HepG2 (cell line): ENCODE results near the gene MTHFR. TPM values are rescaled to one million over a fixed set of nuclear protein-coding genes. Genes with fewer than 3 reads are reported as not detected.

Experiments
- BATF2 ChIP-seq: sonication (generic); formaldehyde crosslinking; IDR thresholded peaks from 2 replicates; pipeline ENCODE4 v1.8.0; 2022; ENCODE audit warnings: mild to moderate bottlenecking, missing genetic modification reagents, moderate library complexity
- CBX5 ChIP-seq: sonication (generic); formaldehyde crosslinking; IDR thresholded peaks from 2 replicates; pipeline ENCODE4 v1.4.0; 2020; ENCODE audit warnings: missing genetic modification reagents, borderline replicate concordance
- DPF2 ChIP-seq: sonication (generic); formaldehyde crosslinking; IDR thresholded peaks from 2 replicates; pipeline ENCODE4 v1.4.0; 2020; ENCODE audit warnings: mild to moderate bottlenecking, low read depth, missing genetic modification reagents, borderline replicate concordance
- FOSL1 ChIP-seq: sonication (generic); formaldehyde crosslinking; IDR thresholded peaks from 2 replicates; pipeline ENCODE4 v1.9.0; 2021; ENCODE audit warnings: missing genetic modification reagents, borderline replicate concordance
- FOXK2 ChIP-seq: fragments of 450-650 bp; IDR thresholded peaks from 2 replicates; pipeline ENCODE4 v1.6.1; 2016
- HMG20A ChIP-seq: IDR thresholded peaks from 2 replicates; pipeline ENCODE4 v1.6.1; 2016; ENCODE audit warnings: borderline replicate concordance
- MBNL3 ChIP-seq: fragments of 250-450 bp; sonication (Bioruptor Pico); conservative IDR thresholded peaks from 2 replicates; pipeline ENCODE4 v1.8.0; 2022; ENCODE audit warnings: mild to moderate bottlenecking, inconsistent platforms
- PHF20 ChIP-seq: sonication (generic); formaldehyde crosslinking; IDR thresholded peaks from 2 replicates; pipeline ENCODE4 v1.5.0; 2020; ENCODE audit warnings: mild to moderate bottlenecking, missing genetic modification reagents
- SALL1 ChIP-seq: sonication (generic); formaldehyde crosslinking; IDR thresholded peaks from 2 replicates; pipeline ENCODE4 v1.8.0; 2022; ENCODE audit warnings: mild to moderate bottlenecking, missing genetic modification reagents
- SMAD3 ChIP-seq: sonication (generic); formaldehyde crosslinking; IDR thresholded peaks from 2 replicates; pipeline ENCODE4 v1.4.0; 2020; ENCODE audit warnings: missing genetic modification reagents
- STAT6 ChIP-seq: sonication (generic); formaldehyde crosslinking; IDR thresholded peaks from 2 replicates; pipeline ENCODE4 v1.4.0; 2020; ENCODE audit warnings: missing genetic modification reagents, mild to moderate bottlenecking, borderline replicate concordance
- ZFP90 ChIP-seq: sonication (generic); formaldehyde crosslinking; IDR thresholded peaks from 2 replicates; pipeline ENCODE4 v1.8.0; 2022; ENCODE audit warnings: missing genetic modification reagents, mild to moderate bottlenecking, inconsistent platforms, borderline replicate concordance
- ZMYM3 ChIP-seq: sonication (generic); formaldehyde crosslinking; IDR thresholded peaks from 2 replicates; pipeline ENCODE4 v1.5.1; 2020; ENCODE audit warnings: mild to moderate bottlenecking, missing genetic modification reagents
- ZNF292 ChIP-seq: sonication (generic); formaldehyde crosslinking; IDR thresholded peaks from 2 replicates; pipeline ENCODE4 v1.8.1; 2022; ENCODE audit warnings: mild to moderate bottlenecking, low read depth, missing genetic modification reagents, borderline replicate concordance
- ZNF354B ChIP-seq: sonication (generic); formaldehyde crosslinking; IDR thresholded peaks from 2 replicates; pipeline ENCODE4 v1.8.0; 2022; ENCODE audit warnings: mild to moderate bottlenecking, missing genetic modification reagents
- ZNF615 ChIP-seq: sonication (generic); formaldehyde crosslinking; IDR thresholded peaks from 2 replicates; pipeline ENCODE4 v1.5.0; 2020; ENCODE audit warnings: mild to moderate bottlenecking, missing genetic modification reagents, borderline replicate concordance
- ZNF670 ChIP-seq: sonication (generic); formaldehyde crosslinking; IDR thresholded peaks from 2 replicates; pipeline ENCODE4 v1.8.0; 2022; ENCODE audit warnings: mild to moderate bottlenecking, missing genetic modification reagents, borderline replicate concordance
- ZNF749 ChIP-seq: sonication (generic); formaldehyde crosslinking; IDR thresholded peaks from 2 replicates; pipeline ENCODE4 v1.8.0; 2022; ENCODE audit warnings: mild to moderate bottlenecking, missing genetic modification reagents, moderate library complexity, borderline replicate concordance
- polyA plus RNA-seq, 8 experiments: library from polyadenylated mRNA; depleted of rRNA in 3 of 8; stranded (reverse) in 7 of 8; unstranded in 1 of 8; fragments of >200 nt; fragmentation: Illumina TruSeq in 4 of 8; extraction: Trizol in 4 of 8; gene quantifications; 2 replicates each; pipeline versions ENCODE4 v1.2.1 to v1.2.3, GENCODE V29; 2011 to 2016; ENCODE audit warnings: low read depth in 4 of 8, missing spikeins in 1 of 8, mixed read lengths in 1 of 8; ENCODE audit not compliant: insufficient read depth in 1 of 8
- total RNA-seq, 5 experiments: library from RNA; depleted of rRNA; stranded (reverse); fragments of >200 nt; fragmentation: Illumina TruSeq; extraction: Trizol; gene quantifications; 2 replicates each; pipeline ENCODE4 v1.2.3, GENCODE V29; 2016; ENCODE audit warnings: low read depth in 1 of 5
- TF ChIP-seq, protein P1 (sequence below): sonication (generic); formaldehyde crosslinking; IDR thresholded peaks from 2 replicates; pipeline ENCODE4 v1.8.1; 2022; ENCODE audit warnings: mild to moderate bottlenecking, missing genetic modification reagents
- TF ChIP-seq, protein P2 (sequence below): sonication (generic); formaldehyde crosslinking; IDR thresholded peaks from 2 replicates; pipeline ENCODE4 v1.4.0; 2020; ENCODE audit warnings: missing genetic modification reagents
- TF ChIP-seq, protein P3 (sequence below): sonication (generic); formaldehyde crosslinking; IDR thresholded peaks from 2 replicates; pipeline ENCODE4 v1.8.1; 2023; ENCODE audit warnings: mild to moderate bottlenecking, moderate library complexity, missing genetic modification reagents

The MTHFR gene
- total and polyA plus RNA-seq, 2 of the 13 experiments (the other 11 are each of a cell fraction or from before 2014, with no cell fraction given): 3.8 to 8.2 TPM

GRCh38 chr1:11842154-11843041, 36.6 kb upstream of the MTHFR start (continued):
- TF ChIP-seq, protein P1, sequence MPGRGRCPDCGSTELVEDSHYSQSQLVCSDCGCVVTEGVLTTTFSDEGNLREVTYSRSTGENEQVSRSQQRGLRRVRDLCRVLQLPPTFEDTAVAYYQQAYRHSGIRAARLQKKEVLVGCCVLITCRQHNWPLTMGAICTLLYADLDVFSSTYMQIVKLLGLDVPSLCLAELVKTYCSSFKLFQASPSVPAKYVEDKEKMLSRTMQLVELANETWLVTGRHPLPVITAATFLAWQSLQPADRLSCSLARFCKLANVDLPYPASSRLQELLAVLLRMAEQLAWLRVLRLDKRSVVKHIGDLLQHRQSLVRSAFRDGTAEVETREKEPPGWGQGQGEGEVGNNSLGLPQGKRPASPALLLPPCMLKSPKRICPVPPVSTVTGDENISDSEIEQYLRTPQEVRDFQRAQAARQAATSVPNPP (CRISPR knock-in tag): no peak
- TF ChIP-seq DPF2 (peak; percentile 96), ZFP90 (CRISPR knock-in tag) (peak; percentile 79), ZNF354B (no peak), ZNF749 (CRISPR knock-in tag) (no peak), FOSL1 (no peak), ZNF670 (CRISPR knock-in tag) (peak; percentile 57; the same call in 1 of the 2 replicates), CBX5 (CRISPR knock-in tag) (peak; percentile 67; the same call in 1 of the 2 replicates), ZMYM3 (CRISPR knock-in tag) (peak; percentile 42; the same call in 1 of the 2 replicates), FOXK2 (no peak), SMAD3 (CRISPR knock-in tag) (peak; percentile 48), SALL1 (peak; percentile 98), ZNF615 (CRISPR knock-in tag) (no peak), PHF20 (CRISPR knock-in tag) (0 out of 2 replicates have a peak, but pooled peaks have one; percentile 34), MBNL3 (no peak), HMG20A (CRISPR knock-in tag) (peak; percentile 87), STAT6 (CRISPR knock-in tag) (peak; percentile 89; the same call in 1 of the 2 replicates), BATF2 (CRISPR knock-in tag) (0 out of 2 replicates have a peak, but pooled peaks have one; percentile 59), ZNF292 (CRISPR knock-in tag) (peak; percentile 52; the same call in 1 of the 2 replicates)
- TF ChIP-seq, protein P2, sequence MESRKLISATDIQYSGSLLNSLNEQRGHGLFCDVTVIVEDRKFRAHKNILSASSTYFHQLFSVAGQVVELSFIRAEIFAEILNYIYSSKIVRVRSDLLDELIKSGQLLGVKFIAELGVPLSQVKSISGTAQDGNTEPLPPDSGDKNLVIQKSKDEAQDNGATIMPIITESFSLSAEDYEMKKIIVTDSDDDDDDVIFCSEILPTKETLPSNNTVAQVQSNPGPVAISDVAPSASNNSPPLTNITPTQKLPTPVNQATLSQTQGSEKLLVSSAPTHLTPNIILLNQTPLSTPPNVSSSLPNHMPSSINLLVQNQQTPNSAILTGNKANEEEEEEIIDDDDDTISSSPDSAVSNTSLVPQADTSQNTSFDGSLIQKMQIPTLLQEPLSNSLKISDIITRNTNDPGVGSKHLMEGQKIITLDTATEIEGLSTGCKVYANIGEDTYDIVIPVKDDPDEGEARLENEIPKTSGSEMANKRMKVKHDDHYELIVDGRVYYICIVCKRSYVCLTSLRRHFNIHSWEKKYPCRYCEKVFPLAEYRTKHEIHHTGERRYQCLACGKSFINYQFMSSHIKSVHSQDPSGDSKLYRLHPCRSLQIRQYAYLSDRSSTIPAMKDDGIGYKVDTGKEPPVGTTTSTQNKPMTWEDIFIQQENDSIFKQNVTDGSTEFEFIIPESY (CRISPR knock-in tag): no peak; the same call in 1 of the 2 replicates
- TF ChIP-seq, protein P3, sequence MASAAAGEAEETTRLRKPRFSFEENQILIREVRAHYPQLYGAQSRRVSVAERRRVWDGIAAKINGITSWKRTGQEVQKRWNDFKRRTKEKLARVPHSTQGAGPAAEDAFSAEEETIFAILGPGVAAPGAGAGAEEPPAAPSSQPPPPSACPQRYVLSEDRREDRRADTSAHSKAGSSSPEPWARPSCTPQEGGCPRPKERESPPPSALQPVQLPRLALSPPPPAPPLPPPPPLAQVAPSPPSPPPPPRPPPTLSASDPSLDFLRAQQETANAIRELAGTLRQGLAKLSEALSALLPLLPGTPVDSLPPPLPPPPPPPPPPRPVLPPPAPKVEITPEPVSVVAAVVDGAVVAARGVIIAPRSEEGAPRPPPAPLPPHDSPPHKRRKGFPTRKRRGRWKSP (CRISPR knock-in tag): peak; percentile 63; the same call in 1 of the 2 replicates
